SW480 (cell line): ENCODE data around the gene CNTLN.
"Not testable (repeated sequence)": the region's sequence is repeated elsewhere in the genome, so short reads cannot be mapped to it uniquely, and the experiment has no call there.

Experiments
- DNase-seq: peaks from one replicate; pipeline ENCODE4 v3.0.0-alpha.2; 2016; ENCODE audit warnings: low spot score

CNTLN gene

DNA sequence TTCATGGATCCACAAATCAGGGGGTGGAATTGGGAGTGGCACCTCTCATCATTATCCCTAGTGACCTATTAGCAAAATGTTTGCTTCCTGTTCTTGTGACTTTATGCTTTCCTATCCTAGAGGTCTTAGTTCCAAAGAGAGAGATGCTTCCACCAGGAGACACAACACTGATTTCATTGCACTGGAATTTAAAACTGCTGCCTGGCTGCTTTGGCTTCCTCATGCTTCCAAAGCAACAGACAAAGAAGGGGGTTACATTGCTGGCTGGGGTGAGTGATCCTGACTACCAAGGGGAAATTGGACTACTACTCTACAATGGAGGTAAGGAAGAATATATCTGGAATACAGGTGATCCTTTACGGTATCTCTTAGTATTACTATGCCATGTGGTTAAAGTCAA is 374.9 kb downstream of the CNTLN start:
- no peak for DNase-seq

GRCh38 chr9:17519761-17520160 is 384.9 kb downstream of the CNTLN start:
- no peak for DNase-seq

- no peak for DNase-seq
Observed at GRCh38 chr9:17520268-17521064, 385.6 kb downstream of the CNTLN start.

DNA sequence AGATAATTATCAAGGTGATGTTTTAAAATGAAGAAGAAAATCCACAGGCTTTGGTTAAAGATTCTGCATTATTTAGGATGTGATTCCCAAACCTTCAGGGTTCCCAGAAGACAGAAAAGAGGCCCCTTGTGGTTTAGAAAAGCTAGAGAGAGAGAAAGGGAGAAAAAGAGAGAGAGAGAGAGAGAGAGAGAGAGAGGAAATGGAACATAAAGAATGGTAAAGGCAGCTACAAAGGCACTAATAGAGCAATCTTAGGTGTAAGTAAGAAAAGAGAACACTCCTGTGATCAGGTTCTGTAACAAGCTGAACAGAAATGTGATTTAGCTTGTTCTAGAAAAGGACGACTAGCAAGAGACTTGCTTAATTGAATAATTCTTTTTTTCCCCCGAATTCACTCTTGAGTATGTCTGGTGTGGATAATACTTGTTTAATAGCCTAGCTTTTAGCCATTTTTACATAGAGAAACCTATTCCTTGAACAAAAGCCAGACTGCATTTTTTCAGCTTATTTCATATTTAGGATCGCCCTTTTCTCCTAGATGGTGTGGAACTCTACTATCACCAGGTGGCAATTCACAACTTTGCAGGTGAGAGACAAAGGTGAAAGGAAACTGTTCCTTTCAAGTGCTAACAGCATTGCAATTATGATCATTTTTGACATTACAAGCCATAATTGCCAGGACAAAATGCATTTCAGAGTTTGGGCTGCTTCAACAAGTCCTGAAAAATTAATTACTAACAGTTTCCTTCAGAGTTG is 386.4 kb downstream of the CNTLN start:
- DNase-seq: no peak

DNA sequence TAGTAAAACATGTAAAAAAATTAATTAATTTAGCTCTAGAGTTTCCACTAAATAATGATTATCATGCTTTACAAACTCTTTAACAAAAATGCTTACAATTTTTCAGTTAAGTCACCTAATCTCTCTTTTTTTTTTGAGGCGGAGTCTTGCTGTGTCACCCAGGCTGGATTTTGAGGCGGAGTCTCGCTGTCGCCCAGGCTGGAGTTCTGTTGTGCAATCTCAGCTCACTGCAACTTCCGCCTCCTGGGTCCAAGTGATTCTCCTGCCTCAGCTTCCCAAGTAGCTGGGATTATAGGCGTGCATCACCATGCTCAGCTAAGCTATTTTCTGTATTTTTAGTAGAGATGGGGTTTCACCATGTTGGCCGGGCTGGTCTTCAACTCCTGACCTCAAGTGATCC is 391.9 kb downstream of the CNTLN start:
- not testable (repeated sequence) for DNase-seq

GRCh38 chr9:17528859-17529258 is 394.0 kb downstream of the CNTLN start:
- peak; percentile 16 for DNase-seq

- DNase-seq: peak; percentile 18
Observed at GRCh38 chr9:17531642-17532254, 396.9 kb downstream of the CNTLN start.

- no peak for DNase-seq
Observed at GRCh38 chr9:17532461-17532860, 397.6 kb downstream of the CNTLN start.

DNA sequence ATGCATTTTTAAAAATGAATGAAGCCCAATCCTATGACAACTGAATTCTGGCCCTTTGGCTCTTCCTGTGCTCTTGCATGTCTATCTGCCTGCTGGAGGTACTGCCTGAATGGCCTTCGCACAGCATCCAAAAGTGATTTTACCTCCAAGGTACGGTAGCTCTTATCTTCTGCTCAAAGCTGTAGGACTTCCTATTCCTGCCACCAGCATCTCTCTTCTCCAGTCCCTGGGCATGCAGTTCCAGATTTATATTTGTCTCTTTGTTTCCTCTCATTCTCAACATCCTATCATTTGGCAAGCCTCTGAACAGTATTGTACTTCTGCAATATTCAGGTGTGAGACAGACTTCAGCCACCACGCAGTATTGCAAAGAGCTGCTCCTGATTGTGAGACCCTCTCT is 400.3 kb downstream of the CNTLN start:
- no peak for DNase-seq

DNA sequence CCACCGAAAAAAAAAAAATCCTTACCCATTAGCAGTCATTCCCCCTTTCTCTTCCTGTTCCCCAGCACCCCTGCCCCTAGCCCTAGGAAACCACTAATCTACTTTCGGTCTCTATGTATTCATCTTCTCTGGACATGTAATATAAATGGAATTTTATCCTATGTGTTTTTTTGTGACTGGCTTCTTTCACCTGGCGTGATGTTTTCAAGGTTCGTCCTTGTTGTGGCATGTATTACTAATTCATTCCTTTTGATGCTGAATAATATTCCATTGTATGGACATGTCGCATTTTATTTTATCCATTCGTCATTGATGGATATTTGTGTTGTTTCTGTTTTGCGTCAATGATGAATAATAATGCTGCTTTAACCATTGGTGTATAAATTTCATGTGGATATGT is 401.2 kb downstream of the CNTLN start:
- DNase-seq: no peak

DNA sequence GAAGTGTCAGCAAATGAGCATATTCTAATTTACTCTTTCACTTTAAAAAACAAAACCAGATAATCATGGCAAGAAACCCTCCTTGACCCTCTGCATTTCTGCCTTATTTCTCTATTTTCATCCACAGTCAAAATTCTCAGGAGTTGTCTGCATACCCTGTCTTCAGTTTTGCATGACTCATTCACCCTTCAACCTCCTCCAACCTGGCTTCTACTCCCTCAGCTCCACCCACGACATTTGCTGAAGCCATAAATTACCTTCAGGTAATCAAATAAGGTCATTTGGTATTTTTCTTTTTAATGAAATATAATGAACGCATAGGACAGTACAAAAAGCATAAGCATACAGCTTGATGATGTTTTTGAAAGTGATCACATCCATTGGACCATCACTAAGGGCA is 416.2 kb downstream of the CNTLN start:
- DNase-seq: no peak
